Measurements from ENCODE around the gene ARHGEF11. TPM values are rescaled to one million over a fixed set of nuclear protein-coding genes. Genes with fewer than 3 reads are reported as not detected.

Gene ARHGEF11
- total RNA-seq, 1 experiment from 2014 or later, result 38.1 TPM

DNA sequence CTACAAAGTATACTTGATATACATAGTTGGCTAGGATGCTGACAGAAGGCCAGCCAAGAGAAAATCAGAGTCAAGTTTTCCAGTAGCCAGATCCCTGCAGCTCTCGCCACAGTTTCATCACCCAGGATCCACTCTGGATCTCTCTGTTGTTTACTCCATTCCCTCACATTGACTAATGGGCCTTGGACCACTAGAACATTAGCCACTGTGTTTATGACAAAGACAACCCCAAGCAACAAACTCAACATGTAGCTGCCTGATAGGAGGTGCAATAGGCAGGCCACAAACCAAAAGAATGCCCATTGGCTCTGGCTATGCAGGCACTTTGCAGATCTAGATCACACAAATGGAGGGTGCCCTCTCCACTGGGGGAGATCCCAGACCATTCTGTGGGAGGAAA lies 44.2 kb downstream of the ARHGEF11 start (continued):
- TF ChIP-seq, protein P1, sequence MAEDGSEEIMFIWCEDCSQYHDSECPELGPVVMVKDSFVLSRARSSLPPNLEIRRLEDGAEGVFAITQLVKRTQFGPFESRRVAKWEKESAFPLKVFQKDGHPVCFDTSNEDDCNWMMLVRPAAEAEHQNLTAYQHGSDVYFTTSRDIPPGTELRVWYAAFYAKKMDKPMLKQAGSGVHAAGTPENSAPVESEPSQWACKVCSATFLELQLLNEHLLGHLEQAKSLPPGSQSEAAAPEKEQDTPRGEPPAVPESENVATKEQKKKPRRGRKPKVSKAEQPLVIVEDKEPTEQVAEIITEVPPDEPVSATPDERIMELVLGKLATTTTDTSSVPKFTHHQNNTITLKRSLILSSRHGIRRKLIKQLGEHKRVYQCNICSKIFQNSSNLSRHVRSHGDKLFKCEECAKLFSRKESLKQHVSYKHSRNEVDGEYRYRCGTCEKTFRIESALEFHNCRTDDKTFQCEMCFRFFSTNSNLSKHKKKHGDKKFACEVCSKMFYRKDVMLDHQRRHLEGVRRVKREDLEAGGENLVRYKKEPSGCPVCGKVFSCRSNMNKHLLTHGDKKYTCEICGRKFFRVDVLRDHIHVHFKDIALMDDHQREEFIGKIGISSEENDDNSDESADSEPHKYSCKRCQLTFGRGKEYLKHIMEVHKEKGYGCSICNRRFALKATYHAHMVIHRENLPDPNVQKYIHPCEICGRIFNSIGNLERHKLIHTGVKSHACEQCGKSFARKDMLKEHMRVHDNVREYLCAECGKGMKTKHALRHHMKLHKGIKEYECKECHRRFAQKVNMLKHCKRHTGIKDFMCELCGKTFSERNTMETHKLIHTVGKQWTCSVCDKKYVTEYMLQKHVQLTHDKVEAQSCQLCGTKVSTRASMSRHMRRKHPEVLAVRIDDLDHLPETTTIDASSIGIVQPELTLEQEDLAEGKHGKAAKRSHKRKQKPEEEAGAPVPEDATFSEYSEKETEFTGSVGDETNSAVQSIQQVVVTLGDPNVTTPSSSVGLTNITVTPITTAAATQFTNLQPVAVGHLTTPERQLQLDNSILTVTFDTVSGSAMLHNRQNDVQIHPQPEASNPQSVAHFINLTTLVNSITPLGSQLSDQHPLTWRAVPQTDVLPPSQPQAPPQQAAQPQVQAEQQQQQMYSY (CRISPR knock-in tag; IDR thresholded peaks at IDR 0.05), result no peak
- TF ChIP-seq, protein P2, sequence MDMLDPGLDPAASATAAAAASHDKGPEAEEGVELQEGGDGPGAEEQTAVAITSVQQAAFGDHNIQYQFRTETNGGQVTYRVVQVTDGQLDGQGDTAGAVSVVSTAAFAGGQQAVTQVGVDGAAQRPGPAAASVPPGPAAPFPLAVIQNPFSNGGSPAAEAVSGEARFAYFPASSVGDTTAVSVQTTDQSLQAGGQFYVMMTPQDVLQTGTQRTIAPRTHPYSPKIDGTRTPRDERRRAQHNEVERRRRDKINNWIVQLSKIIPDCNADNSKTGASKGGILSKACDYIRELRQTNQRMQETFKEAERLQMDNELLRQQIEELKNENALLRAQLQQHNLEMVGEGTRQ (CRISPR knock-in tag; IDR thresholded peaks at IDR 0.05), result no peak

DNA sequence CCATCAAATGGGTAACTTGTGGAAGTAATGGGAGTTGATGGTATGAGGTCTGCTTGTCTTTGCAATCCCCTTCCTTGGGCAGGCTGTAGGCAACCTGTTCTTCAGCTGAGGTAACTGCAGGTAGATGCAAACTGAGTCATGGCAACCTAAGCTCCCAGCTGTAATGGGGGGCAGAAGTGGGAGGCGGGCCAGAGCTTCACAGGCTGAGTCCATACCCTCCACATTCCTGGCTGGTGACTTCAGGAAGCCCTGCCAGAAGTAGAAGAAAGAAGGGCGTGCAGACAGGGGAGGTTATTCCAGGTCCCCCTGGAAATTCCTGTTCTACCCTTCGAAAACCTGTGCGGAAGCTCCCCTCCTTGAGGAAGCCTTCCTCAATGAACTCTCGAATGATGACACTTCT lies 44.9 kb downstream of the ARHGEF11 start:
- DNase-seq (ENCODE audit: low spot score) (no peak), ATAC-seq (no peak)
- Mint-ChIP-seq H3K4me1 (peaks cover 70% of the 10 kb centered on the region), H3K27ac (no peak overlapping the region), H3K4me3 (no peak overlapping the region), H3K9me3 (no peaks in the 10 kb centered on the region), H3K27me3 (ENCODE audit: low read depth) (no peaks in the 10 kb centered on the region), H3K36me3 (no peaks in the 10 kb centered on the region)
- CTCF ChIA-PET, result interaction anchor here (1.4 to 1.5 kb wide), 2 partner anchors 89 to 155 kb away, joined by 3 to 4 read pairs; no protein-coding TSS in a partner anchor
- TF ChIP-seq SP1 (CRISPR knock-in tag; conservative IDR thresholded peaks at IDR 0.05), result no peak
- no peak for TF ChIP-seq ZNF219 (CRISPR knock-in tag; IDR thresholded peaks at IDR 0.05; ENCODE audit: borderline replicate concordance)
- TF ChIP-seq, protein P3, sequence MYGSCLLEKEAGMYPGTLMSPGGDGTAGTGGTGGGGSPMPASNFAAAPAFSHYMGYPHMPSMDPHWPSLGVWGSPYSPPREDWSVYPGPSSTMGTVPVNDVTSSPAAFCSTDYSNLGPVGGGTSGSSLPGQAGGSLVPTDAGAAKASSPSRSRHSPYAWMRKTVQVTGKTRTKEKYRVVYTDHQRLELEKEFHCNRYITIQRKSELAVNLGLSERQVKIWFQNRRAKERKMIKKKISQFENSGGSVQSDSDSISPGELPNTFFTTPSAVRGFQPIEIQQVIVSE (CRISPR knock-in tag; IDR thresholded peaks at IDR 0.05; ENCODE audit: borderline replicate concordance), result no peak
- TF ChIP-seq NR2C2 (CRISPR knock-in tag; IDR thresholded peaks at IDR 0.05), result no peak
- TF ChIP-seq ZBTB21 (CRISPR knock-in tag; IDR thresholded peaks at IDR 0.05; ENCODE audit: borderline replicate concordance), result no peak
- no peak for TF ChIP-seq NFE2L1 (CRISPR knock-in tag; IDR thresholded peaks at IDR 0.05)
- TF ChIP-seq, protein P4, sequence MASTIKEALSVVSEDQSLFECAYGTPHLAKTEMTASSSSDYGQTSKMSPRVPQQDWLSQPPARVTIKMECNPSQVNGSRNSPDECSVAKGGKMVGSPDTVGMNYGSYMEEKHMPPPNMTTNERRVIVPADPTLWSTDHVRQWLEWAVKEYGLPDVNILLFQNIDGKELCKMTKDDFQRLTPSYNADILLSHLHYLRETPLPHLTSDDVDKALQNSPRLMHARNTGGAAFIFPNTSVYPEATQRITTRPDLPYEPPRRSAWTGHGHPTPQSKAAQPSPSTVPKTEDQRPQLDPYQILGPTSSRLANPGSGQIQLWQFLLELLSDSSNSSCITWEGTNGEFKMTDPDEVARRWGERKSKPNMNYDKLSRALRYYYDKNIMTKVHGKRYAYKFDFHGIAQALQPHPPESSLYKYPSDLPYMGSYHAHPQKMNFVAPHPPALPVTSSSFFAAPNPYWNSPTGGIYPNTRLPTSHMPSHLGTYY (CRISPR knock-in tag; IDR thresholded peaks at IDR 0.05), result no peak
- no peak for TF ChIP-seq MYBL2 (CRISPR knock-in tag; IDR thresholded peaks at IDR 0.05)
- POLR2A ChIA-PET, result no interaction called here

DNA sequence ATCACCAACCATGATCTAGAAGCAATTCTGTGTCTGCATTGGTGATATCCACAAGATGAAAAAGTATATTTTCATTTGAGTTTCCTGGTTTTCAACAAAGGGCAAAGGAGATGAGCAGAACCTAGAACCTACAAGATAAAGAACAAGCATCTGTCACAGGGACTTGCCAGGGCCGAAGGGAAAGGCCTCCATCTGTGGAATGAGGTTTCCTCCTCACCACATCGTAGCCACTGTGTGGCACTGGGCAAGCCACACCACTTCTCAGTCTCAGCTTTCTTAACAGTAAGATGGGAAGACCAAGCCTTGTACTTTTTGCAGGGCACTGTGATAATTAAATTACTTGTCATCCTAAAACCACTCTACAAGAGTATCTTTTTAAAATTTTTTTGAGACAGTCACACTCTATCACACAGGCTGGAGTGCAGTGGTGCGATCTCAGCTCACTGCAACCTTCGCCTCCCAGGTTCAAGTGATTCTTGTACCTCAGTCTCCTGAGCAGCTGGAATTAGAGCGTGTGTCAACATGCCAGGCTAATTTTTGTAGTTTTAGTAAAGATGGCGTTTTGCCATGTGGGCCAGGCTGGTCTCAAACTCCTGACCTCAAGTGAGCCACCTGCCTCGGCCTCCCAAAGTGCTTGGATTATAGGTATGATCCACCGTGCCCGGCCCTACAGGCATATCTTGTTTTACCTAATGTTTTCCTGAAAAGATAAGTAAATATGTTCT lies 45.8 kb downstream of the ARHGEF11 start:
- DNase-seq (ENCODE audit: low spot score) (no peak), ATAC-seq (no peak)
- ChIA-PET POLR2A (no interaction called here), CTCF (interaction anchor here (1.5 to 1.6 kb wide), 2 partner anchors 90 kb away, joined by 3 to 6 read pairs; no protein-coding TSS in a partner anchor)
- Mint-ChIP-seq H3K4me1 (peaks cover 61% of the 10 kb centered on the region), H3K4me3 (no peak overlapping the region), H3K9me3 (no peaks in the 10 kb centered on the region), H3K27ac (no peak overlapping the region; the same call in 1 of the 2 replicates), H3K36me3 (no peaks in the 10 kb centered on the region), H3K27me3 (ENCODE audit: low read depth) (no peaks in the 10 kb centered on the region)
- TF ChIP-seq, protein P5, sequence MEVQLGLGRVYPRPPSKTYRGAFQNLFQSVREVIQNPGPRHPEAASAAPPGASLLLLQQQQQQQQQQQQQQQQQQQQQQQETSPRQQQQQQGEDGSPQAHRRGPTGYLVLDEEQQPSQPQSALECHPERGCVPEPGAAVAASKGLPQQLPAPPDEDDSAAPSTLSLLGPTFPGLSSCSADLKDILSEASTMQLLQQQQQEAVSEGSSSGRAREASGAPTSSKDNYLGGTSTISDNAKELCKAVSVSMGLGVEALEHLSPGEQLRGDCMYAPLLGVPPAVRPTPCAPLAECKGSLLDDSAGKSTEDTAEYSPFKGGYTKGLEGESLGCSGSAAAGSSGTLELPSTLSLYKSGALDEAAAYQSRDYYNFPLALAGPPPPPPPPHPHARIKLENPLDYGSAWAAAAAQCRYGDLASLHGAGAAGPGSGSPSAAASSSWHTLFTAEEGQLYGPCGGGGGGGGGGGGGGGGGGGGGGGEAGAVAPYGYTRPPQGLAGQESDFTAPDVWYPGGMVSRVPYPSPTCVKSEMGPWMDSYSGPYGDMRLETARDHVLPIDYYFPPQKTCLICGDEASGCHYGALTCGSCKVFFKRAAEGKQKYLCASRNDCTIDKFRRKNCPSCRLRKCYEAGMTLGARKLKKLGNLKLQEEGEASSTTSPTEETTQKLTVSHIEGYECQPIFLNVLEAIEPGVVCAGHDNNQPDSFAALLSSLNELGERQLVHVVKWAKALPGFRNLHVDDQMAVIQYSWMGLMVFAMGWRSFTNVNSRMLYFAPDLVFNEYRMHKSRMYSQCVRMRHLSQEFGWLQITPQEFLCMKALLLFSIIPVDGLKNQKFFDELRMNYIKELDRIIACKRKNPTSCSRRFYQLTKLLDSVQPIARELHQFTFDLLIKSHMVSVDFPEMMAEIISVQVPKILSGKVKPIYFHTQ (CRISPR knock-in tag; IDR thresholded peaks at IDR 0.05), result no peak
- TF ChIP-seq CREB1 (CRISPR knock-in tag; IDR thresholded peaks at IDR 0.05), result no peak
- TF ChIP-seq, protein P2 (CRISPR knock-in tag; IDR thresholded peaks at IDR 0.05), result no peak
- TF ChIP-seq MXD4 (CRISPR knock-in tag; IDR thresholded peaks at IDR 0.05; ENCODE audit: borderline replicate concordance), result no peak
- TF ChIP-seq TCF7 (CRISPR knock-in tag; IDR thresholded peaks at IDR 0.05; ENCODE audit: low read depth), result no peak
- TF ChIP-seq ZNF138 (CRISPR knock-in tag; conservative IDR thresholded peaks at IDR 0.05), result no peak
- TF ChIP-seq ZNF121 (CRISPR knock-in tag; IDR thresholded peaks at IDR 0.05), result no peak
- no peak for TF ChIP-seq ESRRA (CRISPR knock-in tag; IDR thresholded peaks at IDR 0.05; ENCODE audit: borderline replicate concordance)
- no peak for TF ChIP-seq NFATC4 (CRISPR knock-in tag; IDR thresholded peaks at IDR 0.05)
- no peak for TF ChIP-seq ZNF263 (CRISPR knock-in tag; IDR thresholded peaks at IDR 0.05; ENCODE audit: low read depth)
